Neural cell (in vitro differentiated cells): Measurements from ENCODE around the gene TXN. TPM values are rescaled to one million over a fixed set of nuclear protein-coding genes. Genes with fewer than 3 reads are reported as not detected.

Experiments
- H2AFZ ChIP-seq: fragments of 200-600, 300-800 bp; sonication (generic), shearing (Covaris generic); 2 replicates; pipeline ENCODE4 v1.6.0; 2014; ENCODE audit warnings: low read depth, mild to moderate bottlenecking, antibody characterized with exemption, low read length, moderate library complexity
- H3F3A ChIP-seq: fragments of 200-600 bp; shearing (Covaris generic); 2 replicates; pipeline ENCODE4 v1.6.1; 2016; ENCODE audit warnings: mild to moderate bottlenecking, moderate library complexity, mixed read lengths, antibody characterized with exemption, low read length; ENCODE audit not compliant: insufficient read depth, poor library complexity, severe bottlenecking
- H3K27ac ChIP-seq: fragments of 200-600, 300-800 bp; sonication (generic), shearing (Covaris generic); 2 replicates; pipeline ENCODE4 v1.5.1; 2014; ENCODE audit warnings: mild to moderate bottlenecking, low read length, moderate library complexity
- H3K27me3 ChIP-seq: fragments of 300-800, 200-600 bp; sonication (generic), shearing (Covaris generic); 2 replicates; pipeline ENCODE4 v1.6.0; 2014; ENCODE audit warnings: mild to moderate bottlenecking, low read depth, low read length, moderate library complexity; ENCODE audit not compliant: insufficient read depth
- H3K36me3 ChIP-seq: fragments of 300-800, 200-600 bp; sonication (generic), shearing (Covaris generic); 2 replicates; pipeline ENCODE4 v1.5.1; 2014; ENCODE audit warnings: mild to moderate bottlenecking, antibody characterized with exemption, low read length, moderate library complexity; ENCODE audit not compliant: insufficient read depth
- H3K4me2 ChIP-seq: fragments of 300-800, 200-600 bp; sonication (generic), shearing (Covaris generic); 2 replicates; pipeline ENCODE4 v1.6.0; 2014; ENCODE audit warnings: mild to moderate bottlenecking, low read length
- H3K4me3 ChIP-seq: fragments of 300-800, 200-600 bp; sonication (generic), shearing (Covaris generic); 2 replicates; pipeline ENCODE4 v1.5.1; 2014; ENCODE audit warnings: mild to moderate bottlenecking, low read length, moderate library complexity
- H3K79me2 ChIP-seq: fragments of 200-600 bp; shearing (Covaris generic); replicated peaks from 2 replicates; pipeline ENCODE4 v1.6.0; 2014; ENCODE audit warnings: mild to moderate bottlenecking, low read length, moderate library complexity; ENCODE audit not compliant: insufficient read depth
- H3K9ac ChIP-seq: fragments of 300-800, 200-600 bp; sonication (generic), shearing (Covaris generic); 2 replicates; pipeline ENCODE4 v1.6.1; 2016; ENCODE audit warnings: mild to moderate bottlenecking, low read length, mixed read lengths
- H3K9me2 ChIP-seq: fragments of 200-600 bp; shearing (Covaris generic); 2 replicates; pipeline ENCODE4 v1.6.1; 2016; ENCODE audit warnings: mild to moderate bottlenecking, low read length, mixed read lengths; ENCODE audit not compliant: insufficient read depth
- H3K9me3 ChIP-seq: fragments of 200-600, 300-800 bp; sonication (generic), shearing (Covaris generic); 2 replicates; pipeline ENCODE4 v1.6.1; 2016; ENCODE audit warnings: mild to moderate bottlenecking, mixed run types, low read length, moderate library complexity, mixed read lengths
- H4K20me1 ChIP-seq: fragments of 200-600 bp; shearing (Covaris generic); 2 replicates; pipeline ENCODE4 v1.6.1; 2016; ENCODE audit warnings: mild to moderate bottlenecking, mixed run types; ENCODE audit not compliant: insufficient read depth
- CTCF ChIP-seq: fragments of 450-650 bp; IDR thresholded peaks from 2 replicates; pipeline ENCODE4 v1.5.1; 2014; ENCODE audit warnings: antibody characterized with exemption, mild to moderate bottlenecking, moderate library complexity; ENCODE audit not compliant: poor library complexity, severe bottlenecking
- EP300 ChIP-seq: fragments of 450-650 bp; conservative IDR thresholded peaks from 2 replicates; pipeline ENCODE4 v1.6.1; 2014; ENCODE audit warnings: antibody characterized with exemption, mild to moderate bottlenecking, moderate library complexity; ENCODE audit not compliant: poor library complexity, severe bottlenecking
- EZH2 ChIP-seq: fragments of 200-600, 300-800 bp; shearing (Covaris generic), sonication (generic); IDR thresholded peaks from 2 replicates; pipeline ENCODE4 v1.6.1; 2014; ENCODE audit warnings: antibody characterized with exemption, low read length, borderline replicate concordance, mild to moderate bottlenecking; ENCODE audit not compliant: insufficient read depth, poor library complexity, severe bottlenecking
- MXI1 ChIP-seq: fragments of 450-650 bp; conservative IDR thresholded peaks from 2 replicates; pipeline ENCODE4 v1.6.1; 2014; ENCODE audit warnings: antibody characterized with exemption, mild to moderate bottlenecking; ENCODE audit not compliant: poor library complexity, severe bottlenecking
- POLR2AphosphoS5 ChIP-seq: IDR thresholded peaks from 2 replicates; pipeline ENCODE4 v1.6.1; 2012
- RAD21 ChIP-seq: fragments of 450-650 bp; conservative IDR thresholded peaks from 2 replicates; pipeline ENCODE4 v1.6.1; 2014; ENCODE audit warnings: antibody characterized with exemption, mild to moderate bottlenecking, moderate library complexity
- REST ChIP-seq: IDR thresholded peaks from 2 replicates; pipeline ENCODE4 v1.6.1; 2012; ENCODE audit warnings: borderline replicate concordance
- SMC3 ChIP-seq: fragments of 450-650 bp; conservative IDR thresholded peaks from 2 replicates; pipeline ENCODE4 v1.6.1; 2014; ENCODE audit warnings: antibody characterized with exemption, mild to moderate bottlenecking, moderate library complexity; ENCODE audit not compliant: poor library complexity
- TAF1 ChIP-seq: IDR thresholded peaks from 2 replicates; pipeline ENCODE4 v1.6.1; 2012; ENCODE audit warnings: low read depth
- polyA plus RNA-seq: library from polyadenylated mRNA; depleted of rRNA; stranded (reverse); fragments of >200 nt; gene quantifications from 2 replicates; pipeline ENCODE4 v1.2.3, GENCODE V29; 2014

Gene TXN
- polyA plus RNA-seq, 1 donor from 2014 or later = 304 TPM

GRCh38 chr9:110217656-110218099, 38.6 kb downstream of the TXN start:
- Histone ChIP-seq H4K20me1 (no peaks in the 10 kb centered on the region), H3K9me3 (no peaks in the 10 kb centered on the region), H2AFZ (no peak overlapping the region), H3F3A (no peaks in the 10 kb centered on the region), H3K27me3 (no peaks in the 10 kb centered on the region), H3K79me2 (no peaks in the 10 kb centered on the region), H3K9ac (no peak overlapping the region), H3K9me2 (no peaks in the 10 kb centered on the region), H3K4me2 (no peak overlapping the region), H3K4me3 (no peak overlapping the region), H3K27ac (no peak overlapping the region), H3K36me3 (no peaks in the 10 kb centered on the region)
- TF ChIP-seq RAD21 = peak; percentile 73
- TF ChIP-seq MXI1 = no peak
- peak; percentile 82 for TF ChIP-seq CTCF
- TF ChIP-seq SMC3 = peak; percentile 79

GRCh38 chr9:110214586-110215355, 41.5 kb downstream of the TXN start:
- no peak overlapping the region for H3K9ac ChIP-seq
- no peaks in the 10 kb centered on the region for H3K36me3 ChIP-seq
- no peak overlapping the region for H2AFZ ChIP-seq
- H3K9me3 ChIP-seq = no peaks in the 10 kb centered on the region
- no peak overlapping the region for H3K4me2 ChIP-seq
- no peaks in the 10 kb centered on the region for H3K79me2 ChIP-seq
- H3K27me3 ChIP-seq = no peaks in the 10 kb centered on the region
- no peaks in the 10 kb centered on the region for H3K9me2 ChIP-seq
- H3K27ac ChIP-seq = no peak overlapping the region
- TF ChIP-seq REST (no peak), RAD21 (no peak), EP300 (no peak), MXI1 (no peak), SMC3 (no peak), EZH2 (no peak), POLR2AphosphoS5 (no peak), TAF1 (no peak), CTCF (no peak)
- no peak overlapping the region for H3K4me3 ChIP-seq
- no peaks in the 10 kb centered on the region for H3F3A ChIP-seq
- no peaks in the 10 kb centered on the region for H4K20me1 ChIP-seq
